ENCODE data around the gene ZNF41. TPM values are rescaled to one million over a fixed set of nuclear protein-coding genes. Genes with fewer than 3 reads are reported as not detected.
"Not testable (repeated sequence)": the region's sequence is repeated elsewhere in the genome, so short reads cannot be mapped to it uniquely, and the experiment has no call there.

Gene ZNF41
- total RNA-seq, 1 experiment from 2014 or later = 2.5 TPM

DNA sequence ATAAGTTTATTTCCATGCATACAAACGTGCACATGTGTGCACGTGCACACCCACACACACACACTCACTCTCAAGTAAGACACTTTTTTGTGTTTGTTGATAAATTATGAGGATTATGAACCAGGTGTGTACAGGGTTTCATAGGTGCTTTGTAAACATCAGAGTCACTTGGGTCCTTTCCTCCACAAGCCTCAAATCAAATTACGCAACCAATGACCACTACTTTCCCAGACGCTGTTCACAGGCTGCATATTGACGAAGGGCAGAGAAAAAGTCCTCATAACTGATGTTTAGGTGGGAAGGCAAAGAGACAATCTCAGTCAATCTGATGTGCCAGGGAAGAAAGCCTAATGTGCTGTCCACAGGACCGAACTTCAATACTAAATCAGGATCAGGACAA lies 29.4 kb upstream of the ZNF41 start:
- not testable (repeated sequence) for H3K9ac ChIP-seq (ENCODE audit: extremely low read depth, insufficient read length, low read length); H3K79me2 ChIP-seq (ENCODE audit: insufficient read depth, low read length); H3K27me3 ChIP-seq (ENCODE audit: insufficient read depth, low read length); H4K20me1 ChIP-seq (ENCODE audit: control insufficient read depth, insufficient read depth, insufficient read length); H2AK5ac ChIP-seq (ENCODE audit: insufficient read length, low read length); H4K91ac ChIP-seq (ENCODE audit: insufficient read length, low read depth, low read length); H2AFZ ChIP-seq (ENCODE audit: low read length); H3K79me1 ChIP-seq (ENCODE audit: insufficient read depth, low read depth, low read length, poor library complexity, severe bottlenecking); H3K4ac ChIP-seq (ENCODE audit: low read depth, low read length); H3K18ac ChIP-seq (ENCODE audit: insufficient read length, low read depth, low read length); H3K23me2 ChIP-seq (ENCODE audit: insufficient read length, low read depth, low read length, poor library complexity, severe bottlenecking); H3K23ac ChIP-seq (ENCODE audit: insufficient read length, low read depth, low read length); DNase-seq; H3K27me3 Mint-ChIP-seq (ENCODE audit: low read depth); H2BK120ac ChIP-seq (ENCODE audit: low read depth, low read length, poor library complexity, severe bottlenecking); H4K8ac ChIP-seq (replicated peaks; ENCODE audit: insufficient read length, low read depth, low read length); H3K36me3 Mint-ChIP-seq (ENCODE audit: insufficient read depth in 1 of 3, low read depth in 3 of 3); H3K27ac Mint-ChIP-seq; H3K4me2 ChIP-seq (ENCODE audit: insufficient read depth, insufficient read length, low read length); H2BK12ac ChIP-seq (ENCODE audit: insufficient read length, low read depth, low read length); H3T11ph ChIP-seq (ENCODE audit: low read length); H2BK15ac ChIP-seq (ENCODE audit: low read depth, low read length); H2BK20ac ChIP-seq (ENCODE audit: low read depth, low read length, poor library complexity, severe bottlenecking); H3K14ac ChIP-seq (ENCODE audit: insufficient read depth, low read length); H3K4me1 ChIP-seq (ENCODE audit: insufficient read depth, low read length); H4K5ac ChIP-seq (ENCODE audit: insufficient read length, low read depth, low read length); H2BK5ac ChIP-seq (ENCODE audit: insufficient read length, low read length); H3K56ac ChIP-seq (ENCODE audit: insufficient read length, low read depth, low read length); H3K27ac ChIP-seq (ENCODE audit: insufficient read length, low read depth, low read length)
- Mint-ChIP-seq H3K4me3 (peak overlapping the region; percentile 66 to 75), H3K4me1 (peaks cover 10 to 11% of the 10 kb centered on the region in 2 experiments), H3K9me3 (peaks cover 49 to 59% of the 10 kb centered on the region in 2 experiments)
- no CpG with 5 or more reads among the region's 6 CpGs for WGBS (ENCODE audit: extremely low coverage, insufficient read length, low lambda C conversion rate)
- H3K9me3 ChIP-seq (ENCODE audit: control insufficient read depth, low read depth, low read length) = peaks cover 25% of the 10 kb centered on the region
